Loucy (cell line): ENCODE measurements around the gene STX10.
A peak's percentile ranks its signal among the peaks of the same experiment; 100 is the strongest.

Experiments used
- H2AFZ ChIP-seq: fragments of 200-600 bp; sonication (generic); 2 replicates; pipeline ENCODE4 v1.6.0; 2016; ENCODE audit warnings: antibody characterized with exemption, mild to moderate bottlenecking, low read length, moderate library complexity
- H3F3A ChIP-seq: fragments of 200-600 bp; 2 replicates; pipeline ENCODE4 v1.6.0; 2016; ENCODE audit warnings: antibody characterized with exemption, low read depth, mild to moderate bottlenecking
- H3K27me3 ChIP-seq: fragments of 200-600 bp; sonication (generic); 2 replicates; pipeline ENCODE4 v1.6.1; 2014; ENCODE audit warnings: low read length, mild to moderate bottlenecking; ENCODE audit not compliant: insufficient read depth, poor library complexity, severe bottlenecking
- H3K36me3 ChIP-seq: fragments of 200-600 bp; sonication (generic); 2 replicates; pipeline ENCODE4 v1.6.1; 2016; ENCODE audit warnings: low read length; ENCODE audit not compliant: insufficient read depth
- H3K4me1 ChIP-seq: fragments of 200-600 bp; sonication (generic); 2 replicates; pipeline ENCODE4 v1.5.1; 2014; ENCODE audit warnings: low read length, mild to moderate bottlenecking; ENCODE audit not compliant: insufficient read depth, poor library complexity, severe bottlenecking
- H3K4me2 ChIP-seq: fragments of 200-600 bp; sonication (generic); 2 replicates; pipeline ENCODE4 v1.6.0; 2014; ENCODE audit warnings: antibody characterized with exemption, low read length, low read depth, mild to moderate bottlenecking; ENCODE audit not compliant: poor library complexity, severe bottlenecking
- H3K4me3 ChIP-seq: fragments of 200-600 bp; sonication (generic); 2 replicates; pipeline ENCODE4 v1.5.1; 2014; ENCODE audit warnings: low read length, mild to moderate bottlenecking, mixed read lengths; ENCODE audit not compliant: poor library complexity, severe bottlenecking
- H3K79me2 ChIP-seq: fragments of 200-600 bp; sonication (generic); 2 replicates; pipeline ENCODE4 v1.6.1; 2014; ENCODE audit warnings: low read length; ENCODE audit not compliant: insufficient read depth
- H3K9ac ChIP-seq: fragments of 200-600 bp; sonication (generic); 2 replicates; pipeline ENCODE4 v1.6.0; 2014; ENCODE audit warnings: mild to moderate bottlenecking, low read depth, low read length, moderate library complexity; ENCODE audit not compliant: poor library complexity, severe bottlenecking
- H3K9me2 ChIP-seq: fragments of 200-600 bp; sonication (generic); replicated peaks from 2 replicates; pipeline ENCODE4 v1.6.1; 2016; ENCODE audit warnings: low read depth, low read length, mixed read lengths
- H3K9me3 ChIP-seq: fragments of 200-600 bp; sonication (generic); 2 replicates; pipeline ENCODE4 v1.6.1; 2014; ENCODE audit warnings: mild to moderate bottlenecking, antibody characterized with exemption, low read length, low read depth; ENCODE audit not compliant: insufficient read depth
- H4K20me1 ChIP-seq: fragments of 200-600 bp; sonication (generic); 2 replicates; pipeline ENCODE4 v1.6.0; 2014; ENCODE audit warnings: antibody characterized with exemption, low read length, mild to moderate bottlenecking; ENCODE audit not compliant: insufficient read depth, poor library complexity, severe bottlenecking
- CTCF ChIP-seq: fragments of 200-600 bp; sonication (generic); conservative IDR thresholded peaks from 2 replicates; pipeline ENCODE4 v1.5.1; 2014; ENCODE audit warnings: mild to moderate bottlenecking, antibody characterized with exemption, low read length
- EZH2phosphoT487 ChIP-seq: fragments of 200-600 bp; IDR thresholded peaks from 2 replicates; pipeline ENCODE4 v1.6.1; 2018; ENCODE audit warnings: antibody characterized with exemption, mild to moderate bottlenecking, moderate library complexity, borderline replicate concordance

STX10 gene

DNA sequence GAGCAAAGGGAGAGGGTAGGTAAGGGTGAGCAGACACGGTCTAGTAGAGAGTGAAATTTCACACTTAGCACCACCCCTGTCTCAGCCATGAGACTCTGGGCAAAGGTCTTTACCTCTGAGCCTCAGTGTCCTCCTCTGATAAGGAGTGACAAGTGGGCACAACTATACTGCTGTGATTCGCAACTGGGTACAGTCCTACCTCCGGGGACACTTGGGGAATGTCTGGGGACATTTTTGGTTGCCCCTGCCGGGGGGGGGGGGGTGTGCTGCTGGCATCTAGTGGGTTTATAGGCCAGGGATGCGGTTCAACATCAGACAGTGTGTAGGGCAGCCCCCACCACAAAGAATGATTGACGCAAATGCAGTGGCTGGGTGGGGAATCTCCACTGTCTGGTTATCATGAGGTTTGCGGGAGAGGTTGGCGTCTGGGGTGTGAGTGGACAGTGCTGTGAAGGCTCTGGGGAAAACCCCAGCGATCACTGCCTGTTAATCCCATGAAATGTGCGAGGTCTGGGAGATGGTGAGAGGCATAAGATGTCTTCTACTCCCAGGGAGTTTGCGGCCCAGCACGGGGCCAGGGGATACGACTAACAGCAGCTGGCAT, 27.8 kb downstream of the STX10 start:
- H4K20me1 ChIP-seq, result peaks cover 61% of the 10 kb centered on the region
- H3K36me3 ChIP-seq, result peaks cover 6% of the 10 kb centered on the region; the same call in 1 of the 2 replicates
- H3K4me2 ChIP-seq, result peak overlapping the region; percentile 100
- H3K9ac ChIP-seq, result peak overlapping the region; percentile 40
- no peaks in the 10 kb centered on the region for H3K9me3 ChIP-seq
- TF ChIP-seq EZH2phosphoT487, result no peak
- TF ChIP-seq CTCF, result no peak
- H3K9me2 ChIP-seq, result no peaks in the 10 kb centered on the region
- H3K4me1 ChIP-seq, result peaks cover 35% of the 10 kb centered on the region
- H2AFZ ChIP-seq, result no peak overlapping the region
- H3K27me3 ChIP-seq, result no peaks in the 10 kb centered on the region
- peaks cover 93% of the 10 kb centered on the region for H3K79me2 ChIP-seq
- H3F3A ChIP-seq, result no peaks in the 10 kb centered on the region
- H3K4me3 ChIP-seq, result peak overlapping the region; percentile 23

DNA sequence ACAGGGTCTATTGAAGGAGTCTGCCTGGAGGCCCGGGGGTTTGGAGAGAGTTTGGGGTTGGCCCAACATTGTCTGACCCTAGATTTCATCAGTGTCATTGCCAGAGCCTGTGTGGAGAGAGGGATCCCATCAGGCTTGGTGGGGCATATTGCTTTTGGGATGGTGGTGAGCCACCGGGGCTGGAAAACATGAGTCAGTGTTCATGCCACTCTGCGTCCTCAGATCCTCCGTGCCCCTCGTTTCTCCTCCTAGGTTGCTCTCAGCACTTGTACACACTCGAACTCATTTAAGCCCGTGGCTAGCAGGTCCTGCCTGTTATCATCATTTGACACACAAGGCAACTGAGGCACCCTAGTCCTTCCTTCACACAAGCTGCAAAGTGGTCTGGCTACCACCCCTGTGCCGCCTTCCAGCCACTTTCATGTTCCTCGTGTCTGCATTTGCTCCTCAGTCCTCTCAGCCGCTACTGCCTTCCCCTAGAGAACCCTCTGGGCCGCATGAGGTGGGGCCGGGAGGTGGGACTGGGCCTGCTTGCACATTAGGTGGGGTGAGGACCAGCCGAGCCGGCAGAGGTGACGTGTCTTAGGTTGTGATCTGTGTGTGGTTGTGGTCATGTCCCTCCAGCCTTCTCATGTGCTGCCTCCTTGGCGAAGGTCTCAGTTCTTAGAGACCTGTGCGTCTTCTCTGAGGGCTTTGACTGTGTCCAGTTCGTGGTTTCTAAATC, 28.5 kb downstream of the STX10 start:
- H3K27me3 ChIP-seq, result no peaks in the 10 kb centered on the region
- H3K4me3 ChIP-seq, result peak overlapping the region; percentile 23
- H3F3A ChIP-seq, result no peaks in the 10 kb centered on the region
- H2AFZ ChIP-seq, result no peak overlapping the region
- peaks cover 94% of the 10 kb centered on the region for H3K79me2 ChIP-seq
- H3K4me1 ChIP-seq, result peaks cover 41% of the 10 kb centered on the region
- no peaks in the 10 kb centered on the region for H3K9me3 ChIP-seq
- peaks cover 6% of the 10 kb centered on the region; the same call in 1 of the 2 replicates for H3K36me3 ChIP-seq
- peaks cover 60% of the 10 kb centered on the region for H4K20me1 ChIP-seq
- TF ChIP-seq EZH2phosphoT487, result no peak
- no peak for TF ChIP-seq CTCF
- peak overlapping the region; percentile 40 for H3K9ac ChIP-seq
- H3K9me2 ChIP-seq, result no peaks in the 10 kb centered on the region
- H3K4me2 ChIP-seq, result peak overlapping the region; percentile 100

DNA sequence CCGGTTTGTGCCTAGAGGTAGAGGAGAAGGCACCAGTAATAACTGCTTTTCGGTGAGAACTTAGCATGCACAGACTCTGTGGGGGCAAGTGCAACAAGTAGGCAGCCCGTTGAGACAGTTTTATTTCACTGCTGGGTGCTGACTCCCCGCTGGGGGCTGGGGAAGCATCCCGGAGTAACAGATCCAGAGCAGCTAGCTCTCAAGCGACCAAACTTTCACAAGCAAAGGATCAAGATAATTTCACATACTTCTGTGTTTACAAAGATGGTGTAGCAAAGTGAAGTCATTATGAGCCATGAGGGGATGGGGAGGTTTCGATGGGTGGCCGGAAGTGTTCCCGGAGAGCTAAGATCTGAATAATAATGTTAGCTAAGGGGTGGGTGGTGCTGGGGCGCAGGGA, 29.4 kb downstream of the STX10 start:
- H3K27me3 ChIP-seq, result no peaks in the 10 kb centered on the region
- peaks cover 60% of the 10 kb centered on the region for H4K20me1 ChIP-seq
- H3K4me1 ChIP-seq, result peaks cover 44% of the 10 kb centered on the region
- H3K79me2 ChIP-seq, result peaks cover 90% of the 10 kb centered on the region
- no peak for TF ChIP-seq EZH2phosphoT487
- TF ChIP-seq CTCF, result no peak
- H3F3A ChIP-seq, result no peaks in the 10 kb centered on the region
- H2AFZ ChIP-seq, result no peak overlapping the region
- H3K4me2 ChIP-seq, result peak overlapping the region; percentile 100
- peak overlapping the region; percentile 40 for H3K9ac ChIP-seq
- no peaks in the 10 kb centered on the region for H3K9me2 ChIP-seq
- no peaks in the 10 kb centered on the region for H3K9me3 ChIP-seq
- no peaks in the 10 kb centered on the region for H3K36me3 ChIP-seq
- H3K4me3 ChIP-seq, result peak overlapping the region; percentile 99
